ENCODE data around the gene BCAS3. TPM values are rescaled to one million over a fixed set of nuclear protein-coding genes. Genes with fewer than 3 reads are reported as not detected.

The BCAS3 gene
- total RNA-seq, 2 experiments from 2014 or later = 5.1 to 6.9 TPM

DNA sequence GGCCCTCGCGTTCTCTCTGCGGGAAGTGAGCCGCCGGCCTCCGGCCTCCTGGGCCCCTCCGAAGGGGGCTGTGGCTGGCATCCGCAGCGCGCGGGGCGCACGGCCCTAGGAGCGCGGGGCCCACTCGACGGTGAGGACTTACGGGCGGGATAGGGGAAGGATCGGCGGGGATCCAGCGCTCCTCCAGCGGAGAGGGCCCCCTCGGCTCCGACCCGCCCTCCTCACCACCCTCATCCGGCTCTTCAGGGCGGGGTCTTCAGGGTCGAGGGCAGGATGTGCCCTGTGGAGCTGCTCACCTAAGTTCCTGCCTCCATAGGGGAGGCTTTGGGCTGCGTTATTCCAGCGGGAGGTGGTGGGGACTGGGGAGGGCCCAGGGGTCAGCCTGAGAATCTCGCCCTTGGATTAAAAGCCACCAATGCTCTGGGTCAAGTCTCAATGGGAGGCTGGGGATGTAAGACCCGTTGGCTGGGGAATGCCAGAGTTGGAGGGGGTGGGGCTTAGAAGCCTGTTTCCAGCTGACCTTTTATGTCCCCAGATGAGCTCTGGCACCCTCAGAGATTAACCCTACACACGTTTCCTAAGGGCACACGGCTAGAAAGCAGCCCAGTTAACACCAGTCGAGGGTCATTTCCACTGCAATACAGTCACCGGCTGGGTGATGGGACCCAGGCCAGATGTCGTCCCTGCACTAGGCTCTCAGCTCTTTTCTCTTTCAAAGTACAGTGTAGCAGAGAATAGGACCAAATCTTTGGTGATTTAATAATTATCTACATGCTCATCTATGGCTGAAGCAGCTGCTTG lies 735.4 kb downstream of the BCAS3 start:
- intact Hi-C loops (cut with micrococcal nuclease) = loop anchor here (5.0 kb wide), 2 partner anchors 139 to 424 kb away; no protein-coding TSS in a partner anchor
- Mint-ChIP-seq H3K27me3 (peaks cover 26% of the 10 kb centered on the region), H3K9me3 (no peaks in the 10 kb centered on the region), H3K4me3 (peak overlapping the region; percentile 43), H3K36me3 (ENCODE audit: low read depth) (no peaks in the 10 kb centered on the region), H3K27ac (no peak overlapping the region), H3K4me1 (ENCODE audit: low read depth) (peaks cover 21% of the 10 kb centered on the region)
- POLR2A ChIA-PET = interaction anchor here (0.6 to 1.1 kb wide), 2 partner anchors 39 to 55 kb away, joined by 3 read pairs; partner anchors contain the start of gene TBX4
- TF ChIP-seq, protein P1, sequence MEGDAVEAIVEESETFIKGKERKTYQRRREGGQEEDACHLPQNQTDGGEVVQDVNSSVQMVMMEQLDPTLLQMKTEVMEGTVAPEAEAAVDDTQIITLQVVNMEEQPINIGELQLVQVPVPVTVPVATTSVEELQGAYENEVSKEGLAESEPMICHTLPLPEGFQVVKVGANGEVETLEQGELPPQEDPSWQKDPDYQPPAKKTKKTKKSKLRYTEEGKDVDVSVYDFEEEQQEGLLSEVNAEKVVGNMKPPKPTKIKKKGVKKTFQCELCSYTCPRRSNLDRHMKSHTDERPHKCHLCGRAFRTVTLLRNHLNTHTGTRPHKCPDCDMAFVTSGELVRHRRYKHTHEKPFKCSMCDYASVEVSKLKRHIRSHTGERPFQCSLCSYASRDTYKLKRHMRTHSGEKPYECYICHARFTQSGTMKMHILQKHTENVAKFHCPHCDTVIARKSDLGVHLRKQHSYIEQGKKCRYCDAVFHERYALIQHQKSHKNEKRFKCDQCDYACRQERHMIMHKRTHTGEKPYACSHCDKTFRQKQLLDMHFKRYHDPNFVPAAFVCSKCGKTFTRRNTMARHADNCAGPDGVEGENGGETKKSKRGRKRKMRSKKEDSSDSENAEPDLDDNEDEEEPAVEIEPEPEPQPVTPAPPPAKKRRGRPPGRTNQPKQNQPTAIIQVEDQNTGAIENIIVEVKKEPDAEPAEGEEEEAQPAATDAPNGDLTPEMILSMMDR (IDR thresholded peaks at IDR 0.05) = no peak
- no peak for DNase-seq
- ATAC-seq = no peak
- CTCF ChIA-PET = interaction anchor here (0.6 to 3.5 kb wide), 27 partner anchors 8 to 692 kb away, joined by 3 to 19 read pairs (median 4); partner anchors contain the start of gene TBX2

DNA sequence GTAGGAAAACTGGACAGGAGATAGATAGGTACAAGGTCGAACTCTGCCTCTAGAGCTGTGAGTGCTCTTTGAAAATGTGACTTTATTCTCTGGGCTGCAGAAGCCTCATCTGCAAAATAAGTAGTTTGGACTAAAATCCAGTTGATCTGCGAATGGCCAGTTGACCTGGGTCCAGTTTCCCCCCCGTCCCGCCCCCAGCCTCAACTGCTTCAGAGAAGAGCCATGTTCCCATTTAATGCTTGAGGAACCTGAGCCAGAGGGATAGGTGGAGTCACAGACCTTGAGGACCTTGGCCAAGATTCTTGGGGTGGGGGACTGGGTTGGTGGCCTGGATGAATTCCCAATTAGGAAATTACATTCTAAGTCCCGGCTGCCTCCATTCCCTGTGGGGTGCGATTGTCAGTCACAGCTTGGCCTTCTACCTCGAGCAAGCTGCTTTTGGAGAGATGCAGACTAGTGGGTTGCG lies 736.0 kb downstream of the BCAS3 start:
- ChIA-PET CTCF (interaction anchor here (1.0 to 3.5 kb wide), 10 partner anchors 10 to 693 kb away, joined by 3 to 19 read pairs (median 6); no protein-coding TSS in a partner anchor), POLR2A (no interaction called here)
- Mint-ChIP-seq H3K27ac (no peak overlapping the region), H3K27me3 (peaks cover 20% of the 10 kb centered on the region), H3K4me3 (no peak overlapping the region), H3K36me3 (ENCODE audit: low read depth) (no peaks in the 10 kb centered on the region), H3K4me1 (ENCODE audit: low read depth) (peaks cover 18% of the 10 kb centered on the region), H3K9me3 (no peaks in the 10 kb centered on the region)
- DNase-seq = no peak
- no peak for ATAC-seq
- TF ChIP-seq, protein P1 (IDR thresholded peaks at IDR 0.05) = no peak
- intact Hi-C loops (cut with micrococcal nuclease) = loop anchor here (5.0 kb wide), 2 partner anchors 139 to 424 kb away; no protein-coding TSS in a partner anchor

DNA sequence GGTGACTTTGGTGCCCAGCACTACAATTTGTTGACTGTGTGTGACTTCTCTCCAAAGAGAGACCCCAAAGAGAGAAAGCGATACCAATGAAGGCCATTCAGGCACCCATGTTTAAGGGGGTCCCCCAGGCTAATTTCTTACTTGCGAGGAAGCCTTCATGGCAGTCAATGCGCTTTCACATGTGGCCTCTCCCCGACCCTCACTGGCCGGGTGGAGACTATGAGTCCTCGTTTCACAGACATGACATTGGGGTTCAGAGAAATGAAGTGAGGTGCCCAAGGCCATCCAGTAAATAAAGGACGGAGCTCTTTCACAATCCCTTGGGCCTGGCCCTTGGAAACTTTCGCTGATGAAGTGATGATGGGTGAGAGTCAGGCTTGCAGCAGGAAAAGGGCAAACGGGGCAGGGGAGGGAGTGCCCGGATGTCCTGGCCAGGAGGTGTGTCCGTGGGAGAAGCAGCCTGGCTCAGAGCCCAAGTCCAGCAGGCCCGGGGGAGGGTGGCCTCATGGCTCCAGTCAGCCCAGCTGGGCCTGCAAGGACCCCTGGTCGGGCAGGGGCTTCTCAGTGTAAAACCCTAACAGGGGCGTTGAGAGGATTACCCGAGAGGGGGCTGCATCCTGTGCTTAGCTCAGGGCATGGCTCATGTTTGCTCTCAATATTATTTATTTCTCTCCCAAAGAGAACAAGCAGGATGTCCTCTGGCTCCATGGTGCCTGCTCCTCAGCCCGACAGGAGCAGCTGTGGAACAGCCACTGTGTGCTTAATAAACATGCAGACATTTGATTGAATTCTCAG lies 736.7 kb downstream of the BCAS3 start:
- Mint-ChIP-seq H3K27me3 (peaks cover 20% of the 10 kb centered on the region), H3K27ac (no peak overlapping the region), H3K36me3 (ENCODE audit: low read depth) (no peaks in the 10 kb centered on the region), H3K9me3 (no peaks in the 10 kb centered on the region), H3K4me1 (ENCODE audit: low read depth) (peaks cover 16% of the 10 kb centered on the region), H3K4me3 (no peak overlapping the region)
- ATAC-seq (no peak), DNase-seq (no peak)
- POLR2A ChIA-PET = no interaction called here
- intact Hi-C loops (cut with micrococcal nuclease) = loop anchor here (5.0 kb wide), 2 partner anchors 138 to 423 kb away; no protein-coding TSS in a partner anchor
- TF ChIP-seq, protein P1 (IDR thresholded peaks at IDR 0.05) = no peak
- CTCF ChIA-PET = interaction anchor here (0.7 to 3.5 kb wide), 4 partner anchors 70 to 443 kb away, joined by 3 to 18 read pairs (median 11); no protein-coding TSS in a partner anchor

DNA sequence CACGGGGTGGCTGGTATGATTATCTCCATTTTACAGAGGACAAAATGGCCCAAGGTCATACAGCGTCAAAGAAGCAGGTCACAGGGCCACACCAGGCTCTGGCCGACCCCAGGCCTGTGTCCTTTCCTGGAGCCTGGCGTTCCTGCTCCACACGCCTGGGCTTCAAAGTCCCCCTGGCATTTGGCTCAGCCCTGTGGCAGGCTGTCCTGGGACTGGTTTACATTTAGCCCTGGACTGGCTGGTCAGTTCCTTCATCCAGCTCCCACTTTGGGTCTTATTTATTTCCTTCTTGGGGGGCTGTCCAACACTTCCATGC lies 737.2 kb downstream of the BCAS3 start:
- Mint-ChIP-seq H3K27me3 (peaks cover 19% of the 10 kb centered on the region), H3K36me3 (ENCODE audit: low read depth) (no peaks in the 10 kb centered on the region), H3K4me1 (ENCODE audit: low read depth) (peaks cover 14% of the 10 kb centered on the region), H3K4me3 (no peak overlapping the region), H3K27ac (no peak overlapping the region), H3K9me3 (no peaks in the 10 kb centered on the region)
- CTCF ChIA-PET = interaction anchor here (0.7 kb wide), 1 partner anchor 136 kb away, joined by 3 read pairs; no protein-coding TSS in a partner anchor
- no peak for DNase-seq
- no peak for ATAC-seq
- POLR2A ChIA-PET = no interaction called here
- intact Hi-C loops (cut with micrococcal nuclease) = loop anchor here (5.0 kb wide), 2 partner anchors 137 to 422 kb away; no protein-coding TSS in a partner anchor
- TF ChIP-seq, protein P1 (IDR thresholded peaks at IDR 0.05) = no peak

Data from activated CD8-positive, alpha-beta T cell treated with anti-CD3 and anti-CD28 coated beads for 36 hours (primary cell).